Activated CD8-positive, alpha-beta memory T cell treated with anti-CD3 and anti-CD28 coated beads, Interleukin-2, amount 50 U/mL, for 1 hour (primary cell): ENCODE data around the gene SLC38A11.

Experiments
- DNase-seq: peaks from one replicate; pipeline ENCODE4 v3.0.0-alpha.2; 2020; ENCODE audit errors: extremely low read depth

SLC38A11 gene

DNA sequence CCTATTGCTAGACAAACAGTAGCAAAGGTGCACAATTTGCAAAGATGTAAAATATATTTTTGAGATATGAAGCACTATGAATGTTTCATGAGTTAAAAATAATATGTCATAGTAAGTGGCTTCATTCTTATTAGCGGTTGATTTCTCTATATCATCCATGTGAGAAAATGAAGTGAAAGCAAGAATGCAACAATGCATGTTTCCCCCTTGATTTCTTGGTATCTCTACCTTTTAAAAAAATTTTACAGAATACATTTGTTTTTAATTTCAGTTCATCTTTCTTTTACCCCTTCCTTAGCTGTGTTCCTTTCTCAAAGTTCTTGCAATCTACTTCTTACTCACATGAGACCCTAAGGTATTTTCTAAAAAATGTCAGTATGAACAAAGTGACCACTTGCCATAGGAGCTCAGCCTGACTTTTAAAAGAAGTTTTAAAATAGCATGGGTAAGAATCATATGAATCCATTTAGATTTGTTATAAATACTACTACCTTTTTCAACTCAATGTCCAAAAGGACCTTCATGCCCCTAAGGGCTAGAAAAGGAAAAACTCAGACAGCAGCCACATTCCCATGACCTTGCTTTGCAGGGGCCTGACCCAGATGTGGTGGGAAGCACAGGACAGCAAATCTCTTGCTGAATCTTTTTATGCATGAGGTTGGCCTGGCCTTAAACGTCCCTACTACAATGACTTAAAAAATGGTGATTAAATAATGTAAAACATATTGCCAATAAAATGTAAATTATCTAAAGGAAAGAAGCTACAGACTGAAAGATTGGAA, 14.8 kb upstream of the SLC38A11 start:
- DNase-seq: no peak

DNA sequence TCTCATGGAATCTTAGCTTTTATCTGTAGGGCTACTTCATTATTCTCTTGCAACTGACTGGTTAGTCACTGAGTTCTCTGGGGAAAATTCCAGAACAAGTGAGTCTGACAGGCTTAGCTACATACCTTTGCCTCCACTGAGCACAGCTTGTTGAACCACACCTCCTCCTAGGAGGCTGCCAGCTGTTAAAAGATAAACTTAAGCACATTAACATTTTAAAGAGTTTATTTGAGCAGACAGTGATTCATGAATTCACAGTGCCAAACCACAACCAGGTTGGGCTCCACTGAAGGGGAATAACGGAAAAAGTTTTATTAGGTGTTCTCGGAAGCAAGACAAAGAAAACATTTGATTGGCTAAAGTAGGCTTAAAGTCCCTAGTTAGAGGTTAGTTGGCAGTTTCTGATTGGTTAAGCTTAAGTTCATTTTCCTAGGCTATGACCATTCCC, 12.5 kb upstream of the SLC38A11 start:
- DNase-seq: no peak

DNA sequence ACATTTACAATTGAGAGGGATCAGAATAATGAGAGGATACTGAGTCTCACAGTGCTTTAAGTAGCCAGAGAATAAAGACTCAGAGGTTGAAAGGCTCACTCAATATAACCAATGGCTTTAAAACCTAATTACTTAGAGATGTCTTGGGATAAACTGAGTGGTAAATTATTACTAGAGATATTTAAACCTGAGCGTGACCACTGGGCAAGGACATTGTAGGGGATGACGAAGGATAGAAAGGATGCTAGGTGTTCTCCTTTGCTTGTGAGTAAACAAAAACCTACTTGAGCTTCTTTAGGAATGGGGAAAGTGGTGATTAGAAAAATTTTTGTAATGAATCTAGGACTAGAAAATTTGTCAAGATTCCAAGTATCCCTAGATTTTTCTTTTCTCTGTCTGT, 12.0 kb upstream of the SLC38A11 start:
- no peak for DNase-seq

DNA sequence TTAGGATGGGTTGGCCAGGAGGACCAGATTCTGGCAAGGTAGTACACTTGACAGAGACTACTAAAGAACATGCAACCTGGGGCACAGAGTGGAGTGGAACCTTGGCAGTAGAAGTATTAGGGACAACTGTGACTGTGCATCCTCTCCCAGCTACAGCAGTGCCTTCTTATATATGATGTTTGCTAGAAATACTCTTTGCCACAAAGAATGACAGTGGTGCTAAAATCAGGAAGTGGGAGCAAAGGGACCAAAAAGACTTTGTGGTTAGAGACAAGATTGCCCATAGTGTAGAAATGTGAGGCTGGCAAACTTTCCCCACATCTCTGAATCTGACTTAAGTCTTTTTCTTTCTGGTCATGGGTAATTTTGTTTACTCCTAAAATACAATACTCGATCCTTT, 9.4 kb upstream of the SLC38A11 start:
- DNase-seq: no peak

DNA sequence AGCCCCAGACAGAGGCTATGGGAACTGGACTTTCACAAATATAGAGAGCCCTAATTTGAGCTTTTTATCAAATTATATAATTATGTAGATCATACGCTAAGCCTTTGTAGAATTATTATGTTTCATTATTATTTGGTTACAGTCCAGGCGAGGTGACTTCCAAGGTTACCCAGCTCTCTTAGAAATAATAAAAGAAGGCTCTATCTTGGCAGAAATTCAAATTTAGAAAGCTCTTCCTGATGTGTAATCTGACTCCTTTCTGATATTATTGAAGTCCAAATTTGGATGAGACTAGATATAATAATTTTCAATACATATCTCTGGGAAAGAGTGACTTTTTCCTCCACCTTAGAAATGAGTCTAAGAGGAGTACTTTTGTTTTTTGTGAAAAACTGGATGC, 4.8 kb upstream of the SLC38A11 start:
- DNase-seq: no peak

DNA sequence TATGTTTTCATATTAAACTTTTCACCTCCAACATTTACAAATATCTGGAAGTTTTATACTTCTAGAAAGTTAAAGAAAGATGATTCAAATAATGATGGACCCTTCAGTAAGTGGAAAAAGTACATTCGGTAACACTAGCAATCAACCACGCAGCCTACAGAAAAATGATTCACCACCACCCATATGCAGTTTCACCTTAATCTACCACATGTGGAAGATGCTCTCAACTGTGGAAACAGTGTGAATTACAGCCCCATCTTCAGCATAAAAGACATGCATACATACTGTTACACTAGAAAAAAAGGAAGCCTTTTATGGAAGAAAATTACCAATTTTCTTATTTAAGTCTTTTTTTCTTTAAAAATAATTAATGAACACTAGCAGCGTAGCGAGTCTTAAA, 1.1 kb downstream of the SLC38A11 start:
- no peak for DNase-seq

DNA sequence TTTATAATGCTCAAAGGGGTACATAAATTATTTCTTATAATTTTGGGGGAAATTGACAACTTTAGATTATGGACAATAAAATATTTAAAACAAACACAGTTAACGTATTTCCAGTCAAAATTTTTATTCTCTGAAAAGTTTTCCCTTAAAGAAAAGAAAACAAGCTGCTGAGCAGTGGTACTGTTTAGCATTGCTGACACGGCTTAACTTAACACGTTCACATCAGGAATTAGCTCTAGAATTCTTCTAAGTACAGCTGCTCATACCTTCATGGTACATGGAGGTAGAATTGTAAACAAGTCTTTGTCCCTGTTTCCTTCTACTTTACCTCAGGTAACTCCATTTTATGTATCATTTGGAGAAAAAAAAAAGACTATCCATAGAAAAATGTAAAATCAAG, 2.0 kb downstream of the SLC38A11 start:
- DNase-seq: no peak

DNA sequence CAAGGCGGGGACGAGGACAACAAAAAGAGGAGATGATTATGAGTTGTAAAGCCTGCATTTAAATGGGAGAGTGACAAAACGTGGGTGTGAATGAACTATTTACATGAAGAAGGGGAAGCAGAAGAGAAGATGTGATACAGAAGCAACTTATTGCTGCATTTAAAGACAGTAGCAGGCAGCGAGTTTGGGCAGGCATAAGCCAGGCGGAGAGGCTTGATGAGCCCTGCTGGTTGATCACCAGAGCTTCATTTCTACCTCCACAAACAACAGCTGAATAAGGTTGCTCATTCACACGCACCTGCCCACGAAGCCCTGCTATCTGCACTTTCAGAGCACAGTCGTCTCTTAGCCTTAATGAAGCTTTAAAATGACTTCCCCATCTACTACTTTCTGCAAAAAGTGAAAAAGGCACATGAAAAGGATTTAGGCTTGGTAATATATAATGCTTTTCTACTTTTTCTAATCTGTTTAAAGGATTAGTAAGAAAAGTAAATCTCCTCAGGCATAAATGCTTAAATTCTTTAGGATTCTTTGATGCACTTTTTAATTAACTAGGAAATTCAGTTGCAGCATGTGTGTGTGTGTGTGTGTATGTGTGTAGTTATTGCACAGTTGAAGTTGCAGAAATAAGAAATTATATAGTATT, 3.1 kb downstream of the SLC38A11 start:
- DNase-seq: no peak

DNA sequence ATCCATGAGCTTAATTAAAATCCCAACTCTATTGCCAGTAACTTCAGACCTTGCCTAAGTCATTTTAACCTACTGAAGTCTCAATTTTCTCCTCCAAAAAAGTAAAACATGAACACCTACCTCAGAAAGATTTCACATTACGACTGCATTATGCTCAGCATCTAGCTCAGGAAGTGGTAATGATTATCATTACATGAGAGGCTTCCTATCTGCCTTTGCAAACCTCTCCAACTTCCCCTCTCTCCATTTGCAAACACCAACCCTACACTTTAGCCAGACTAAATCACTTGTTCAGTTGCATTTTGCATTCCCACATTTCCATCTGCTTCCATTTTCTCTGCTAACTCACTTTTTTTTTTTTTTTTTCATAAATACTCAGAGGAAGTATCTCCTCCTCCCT, 6.8 kb downstream of the SLC38A11 start:
- DNase-seq: no peak

DNA sequence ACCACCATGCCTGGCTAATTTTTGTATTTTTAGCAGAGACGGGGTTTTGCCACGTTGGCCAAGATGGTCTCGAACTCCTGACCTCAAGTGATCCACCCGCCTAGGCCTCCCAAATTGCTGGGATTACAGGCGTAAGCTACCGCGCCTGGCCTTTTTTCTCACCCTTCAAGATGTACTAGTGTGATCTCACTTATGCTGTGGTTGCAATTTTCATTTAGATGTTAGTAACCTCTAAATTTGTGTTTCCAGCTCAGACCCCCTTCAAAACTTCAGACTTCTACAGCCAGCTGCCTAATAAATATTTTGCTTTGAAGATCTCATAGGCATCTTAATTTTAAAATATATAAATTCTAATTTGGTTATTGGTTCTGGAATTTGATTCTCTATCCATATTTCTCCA, 8.0 kb downstream of the SLC38A11 start:
- no peak for DNase-seq

DNA sequence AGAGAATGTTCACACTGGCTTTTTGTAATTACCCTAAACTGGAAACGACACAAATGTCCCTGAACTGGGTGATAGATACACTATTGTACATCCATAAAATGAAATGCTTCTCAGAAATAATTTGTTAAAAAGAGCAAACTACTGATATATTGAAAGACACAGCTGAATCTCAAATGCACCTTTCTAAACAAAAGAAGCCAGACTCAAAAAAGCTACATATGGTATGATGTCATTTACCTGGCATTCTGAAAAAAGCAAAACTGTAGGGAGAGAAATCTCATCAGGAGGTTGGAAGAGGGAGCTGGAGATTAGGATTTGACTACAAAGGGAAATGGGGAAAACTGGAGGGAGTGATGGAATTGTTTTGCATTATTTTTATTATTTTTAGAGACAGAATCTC, 12.0 kb downstream of the SLC38A11 start:
- DNase-seq: no peak

DNA sequence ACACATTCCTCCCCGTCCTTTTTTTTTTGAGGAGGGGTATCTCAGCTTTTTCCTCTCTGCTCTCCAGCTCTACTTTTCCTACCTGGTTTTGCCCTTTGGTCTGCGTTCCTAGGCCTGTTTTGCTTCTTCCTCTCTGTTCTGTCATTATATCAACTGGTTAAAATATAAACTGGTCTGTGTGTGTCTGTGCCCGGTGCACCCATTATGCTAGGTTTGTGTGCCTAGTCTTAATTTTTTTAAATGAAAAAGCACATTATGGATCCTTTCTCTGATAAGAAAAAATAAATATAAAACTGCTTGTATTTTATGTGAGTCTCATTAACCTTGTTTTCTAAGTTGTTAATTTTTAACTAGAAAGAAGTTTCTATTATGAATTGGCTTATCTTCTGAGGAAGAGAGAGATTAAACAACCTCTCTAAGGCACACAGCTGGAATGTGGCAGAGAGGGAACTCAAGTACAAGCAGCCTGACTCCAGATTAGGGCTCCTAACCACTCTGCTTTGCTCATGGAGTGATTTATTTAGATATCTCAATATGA, 17.4 kb downstream of the SLC38A11 start:
- no peak for DNase-seq

DNA sequence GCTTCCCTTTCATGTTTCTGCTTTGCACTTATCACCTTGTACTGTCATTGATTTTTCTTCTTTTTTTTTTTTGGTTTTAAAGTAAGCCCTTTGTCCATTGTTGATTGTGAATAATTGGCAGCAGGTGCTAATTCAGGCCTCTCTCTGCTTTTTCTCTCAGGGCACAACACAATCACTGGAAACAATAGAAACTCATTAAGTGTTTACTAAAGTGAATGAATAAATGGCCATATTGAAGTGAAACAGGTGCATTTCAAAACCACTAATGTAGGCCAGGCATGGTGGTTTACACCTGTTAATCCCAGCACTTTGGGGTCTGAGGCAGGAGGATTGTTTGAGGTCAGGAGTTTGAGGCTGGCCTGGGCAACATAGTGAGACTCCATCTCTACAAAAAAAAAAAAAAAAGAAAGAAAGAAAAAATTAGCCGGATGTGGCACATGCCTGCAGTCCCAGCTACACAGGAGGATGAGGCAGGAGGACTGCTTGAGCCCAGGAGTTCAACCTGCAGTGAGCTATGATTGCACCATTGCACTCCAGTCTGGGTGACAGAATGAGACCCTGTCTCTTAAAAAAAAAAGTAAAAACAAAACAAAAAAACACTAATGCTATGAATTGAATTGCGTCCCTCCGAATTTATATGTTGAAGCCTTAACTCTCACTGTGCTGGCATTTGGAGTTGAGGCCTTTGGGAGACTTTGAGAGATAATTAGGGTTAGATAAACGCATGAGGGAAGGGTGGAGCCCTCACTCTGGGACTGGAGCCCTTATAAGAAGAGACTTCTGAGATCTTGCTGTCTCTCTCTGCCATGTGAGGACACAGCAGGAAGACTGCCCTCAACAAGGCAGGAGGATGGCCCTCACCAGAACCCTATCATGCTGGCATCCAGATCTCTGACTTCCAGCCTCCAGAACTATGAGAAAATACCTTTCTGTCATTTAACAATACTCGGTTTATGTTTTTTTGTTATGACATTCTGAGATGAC, 19.9 kb downstream of the SLC38A11 start:
- no peak for DNase-seq

DNA sequence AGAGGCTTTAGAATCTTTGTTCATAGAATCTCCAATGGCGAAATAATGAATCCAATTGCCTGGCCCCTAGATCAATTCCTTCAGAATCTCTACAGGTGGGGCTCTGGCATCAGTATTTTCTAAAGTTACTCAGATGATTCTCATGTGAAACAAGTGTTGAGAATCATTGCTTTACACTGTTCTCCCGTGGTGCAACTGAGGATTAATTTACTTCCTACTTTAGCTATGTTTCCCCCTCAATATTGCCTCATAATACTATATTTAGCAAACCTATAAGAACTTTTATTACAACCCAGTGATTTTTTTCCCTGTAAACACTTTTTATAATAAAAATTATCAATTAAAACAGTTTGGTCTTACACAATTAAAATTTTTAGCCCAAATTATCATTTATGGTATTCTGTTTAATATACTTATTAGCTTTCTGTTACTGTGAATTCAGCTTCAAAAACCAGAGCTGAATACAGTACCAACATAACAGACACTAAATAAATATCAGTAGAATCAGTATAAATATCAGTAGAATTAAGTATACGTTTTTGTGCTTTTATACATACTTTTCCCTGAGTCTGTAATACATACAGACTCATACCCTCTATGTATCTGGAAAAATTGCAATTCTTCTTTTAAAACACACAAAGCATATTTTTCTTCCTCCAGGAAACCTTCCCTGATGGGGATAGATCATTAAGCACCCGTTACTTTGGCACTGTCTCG, 20.8 kb downstream of the SLC38A11 start:
- no peak for DNase-seq

DNA sequence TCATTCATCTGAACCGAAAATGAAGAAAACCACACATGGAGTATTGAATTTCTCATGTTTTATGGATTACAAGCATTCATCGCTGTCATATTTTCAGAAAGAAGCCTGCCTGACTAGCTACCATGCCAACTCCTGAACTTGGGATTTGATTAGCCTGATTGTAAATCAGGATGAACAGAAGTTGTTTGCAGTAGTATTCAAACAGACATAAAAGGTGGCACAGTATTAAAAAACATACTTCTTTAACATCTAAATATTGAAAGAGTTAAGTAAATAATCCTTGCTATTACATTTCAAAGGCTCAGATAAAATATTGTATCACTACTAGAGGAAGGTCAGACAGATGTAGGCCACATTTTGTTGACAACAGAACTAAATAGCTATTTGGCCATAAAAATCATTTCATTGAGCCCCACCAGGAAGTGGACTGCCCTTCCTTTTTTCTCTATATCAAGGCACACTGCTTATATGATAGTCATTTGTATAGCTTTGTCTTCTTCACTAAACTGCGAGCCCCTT, 21.6 kb downstream of the SLC38A11 start:
- no peak for DNase-seq

DNA sequence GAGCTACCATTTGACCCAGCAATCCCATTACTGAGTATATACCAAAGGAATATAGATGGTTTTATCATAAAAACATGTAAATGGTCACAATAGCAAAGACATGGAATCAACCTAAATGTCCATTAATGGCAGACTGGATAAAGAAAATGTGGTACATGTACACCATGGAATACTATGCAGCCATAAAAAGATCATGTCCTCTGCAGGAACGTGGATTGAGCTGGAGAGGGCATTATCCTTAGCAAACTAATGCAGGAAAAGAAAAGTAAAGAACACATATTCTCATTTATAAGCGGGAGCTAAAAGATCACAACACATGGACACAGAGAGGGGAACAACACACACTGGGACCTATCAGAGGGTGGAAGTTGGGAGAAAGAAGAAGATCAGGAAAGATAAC, 22.9 kb downstream of the SLC38A11 start:
- no peak for DNase-seq

DNA sequence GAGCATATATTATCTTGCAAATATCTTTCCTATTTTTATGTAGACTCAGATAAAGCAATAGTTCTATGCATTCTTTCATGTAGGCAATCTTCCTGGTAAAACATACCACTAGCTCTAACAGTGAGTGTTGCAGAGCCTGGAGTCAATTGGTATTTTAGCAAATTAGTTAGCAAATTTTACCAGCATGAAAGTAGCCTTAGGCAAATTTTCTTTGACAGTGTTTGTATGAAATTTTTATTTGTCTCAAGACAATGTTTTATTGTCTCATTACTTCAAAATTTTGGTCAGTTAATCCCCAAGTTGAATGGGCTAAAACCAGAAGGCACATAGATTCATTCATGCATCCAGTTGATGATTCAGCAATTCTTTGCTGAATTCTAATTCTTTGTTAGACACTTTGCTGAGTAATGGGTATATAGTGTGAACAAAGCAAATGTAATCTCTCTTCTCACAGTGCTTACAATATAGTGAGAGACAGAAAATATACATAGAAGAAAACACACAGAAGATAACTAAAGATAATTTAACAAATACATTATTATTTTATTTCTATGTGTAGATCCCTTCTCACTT, 27.1 kb downstream of the SLC38A11 start:
- DNase-seq: no peak

DNA sequence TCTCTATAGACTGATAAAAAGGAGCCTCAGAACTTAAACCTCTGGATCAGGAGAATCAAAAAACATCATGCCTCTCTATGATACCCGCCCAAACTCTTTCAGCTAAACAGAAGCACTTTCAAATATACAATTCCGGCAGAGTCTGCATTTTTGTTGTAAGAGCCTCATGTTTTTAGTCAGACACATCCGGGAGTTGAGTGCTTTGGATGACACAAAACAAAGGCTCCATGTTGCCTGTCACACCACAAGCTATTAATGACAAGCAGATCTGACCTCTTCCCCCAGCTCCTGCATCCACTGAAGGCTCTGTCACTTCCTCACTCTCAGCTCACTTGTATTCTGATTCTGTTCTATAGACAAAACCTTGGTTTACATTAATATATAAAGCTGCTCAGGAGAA, 33.2 kb downstream of the SLC38A11 start:
- DNase-seq: no peak

DNA sequence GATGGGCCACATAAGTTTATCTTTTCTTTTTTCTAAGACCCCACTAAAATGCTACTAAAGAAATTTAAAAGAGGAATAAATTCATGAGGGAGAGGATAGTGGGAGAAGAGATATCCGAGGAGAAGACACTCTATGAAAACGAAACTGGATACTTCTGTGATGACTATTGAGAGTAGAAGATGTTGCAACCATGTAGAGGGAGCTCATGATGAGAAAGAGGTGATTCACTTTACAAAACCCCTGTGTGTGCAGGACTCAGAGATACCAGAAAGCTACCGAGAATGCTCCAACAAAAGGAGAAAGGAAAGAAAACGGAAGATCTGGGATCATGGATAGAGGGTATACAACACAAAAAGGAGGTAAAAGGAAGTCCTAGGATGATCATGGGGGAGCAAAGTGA, 34.9 kb downstream of the SLC38A11 start:
- no peak for DNase-seq

DNA sequence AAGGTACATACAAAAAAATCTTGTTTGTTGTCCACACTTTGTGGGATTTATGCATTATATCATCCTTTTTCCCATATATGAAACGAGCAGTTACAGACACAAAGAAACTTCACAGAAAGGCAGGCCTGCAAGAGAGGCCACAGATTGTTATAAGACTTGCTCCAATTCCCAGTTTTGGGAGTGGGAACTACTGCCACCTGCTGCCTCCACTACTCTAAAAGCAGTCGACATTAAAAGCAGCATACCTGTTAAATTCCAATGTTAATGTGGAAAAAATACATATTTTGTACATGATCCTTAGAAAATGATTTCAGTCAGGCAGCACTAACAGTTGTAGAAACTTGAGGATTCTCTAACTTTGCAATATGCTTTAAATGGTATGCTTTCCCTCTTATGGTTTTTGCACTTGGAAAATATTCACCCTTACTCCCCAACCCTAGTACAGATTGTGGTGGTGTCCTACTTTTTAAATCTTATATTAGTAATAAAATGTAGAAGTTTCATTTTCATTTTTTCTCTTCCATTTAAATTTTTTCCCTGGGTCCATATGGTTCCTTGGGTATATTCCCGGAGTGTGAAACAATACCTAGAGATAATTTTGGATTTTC, 37.9 kb downstream of the SLC38A11 start:
- no peak for DNase-seq
